HG02588 (cell line): ENCODE data around the gene RASA4.
"Not testable (repeated sequence)": the region's sequence is repeated elsewhere in the genome, so short reads cannot be mapped to it uniquely, and the experiment has no call there.

Experiments
- ATAC-seq: cut with Tn5 transposase; IDR thresholded peaks from one replicate; pipeline ENCODE4 v1.9.1; 2021; ENCODE audit warnings: mild to moderate bottlenecking, moderate library complexity; ENCODE audit not compliant: unreplicated experiment

The RASA4 gene

DNA sequence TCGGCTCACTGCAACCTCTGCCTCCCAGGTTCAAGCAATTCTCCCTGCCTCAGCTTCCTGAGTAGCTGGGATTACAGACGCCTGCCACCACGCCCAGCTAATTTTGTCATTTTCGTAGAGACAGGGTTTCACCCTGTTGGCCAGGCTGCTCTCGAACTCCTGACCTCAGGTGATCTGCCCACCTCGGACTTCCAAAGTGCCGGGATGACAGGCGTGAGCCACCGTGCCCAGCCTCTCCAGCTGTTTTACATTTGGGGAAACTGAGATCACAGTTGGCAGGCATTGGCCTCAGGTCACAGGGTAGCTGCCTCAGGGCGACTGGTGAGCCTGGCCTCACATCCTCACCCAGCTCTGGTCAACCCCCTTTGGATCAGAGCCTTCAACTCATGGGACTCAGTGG, 6.8 kb downstream of the RASA4 start:
- ATAC-seq: not testable (repeated sequence)

GRCh38 chr7:102606848-102607247, 9.7 kb downstream of the RASA4 start:
- not testable (repeated sequence) for ATAC-seq

DNA sequence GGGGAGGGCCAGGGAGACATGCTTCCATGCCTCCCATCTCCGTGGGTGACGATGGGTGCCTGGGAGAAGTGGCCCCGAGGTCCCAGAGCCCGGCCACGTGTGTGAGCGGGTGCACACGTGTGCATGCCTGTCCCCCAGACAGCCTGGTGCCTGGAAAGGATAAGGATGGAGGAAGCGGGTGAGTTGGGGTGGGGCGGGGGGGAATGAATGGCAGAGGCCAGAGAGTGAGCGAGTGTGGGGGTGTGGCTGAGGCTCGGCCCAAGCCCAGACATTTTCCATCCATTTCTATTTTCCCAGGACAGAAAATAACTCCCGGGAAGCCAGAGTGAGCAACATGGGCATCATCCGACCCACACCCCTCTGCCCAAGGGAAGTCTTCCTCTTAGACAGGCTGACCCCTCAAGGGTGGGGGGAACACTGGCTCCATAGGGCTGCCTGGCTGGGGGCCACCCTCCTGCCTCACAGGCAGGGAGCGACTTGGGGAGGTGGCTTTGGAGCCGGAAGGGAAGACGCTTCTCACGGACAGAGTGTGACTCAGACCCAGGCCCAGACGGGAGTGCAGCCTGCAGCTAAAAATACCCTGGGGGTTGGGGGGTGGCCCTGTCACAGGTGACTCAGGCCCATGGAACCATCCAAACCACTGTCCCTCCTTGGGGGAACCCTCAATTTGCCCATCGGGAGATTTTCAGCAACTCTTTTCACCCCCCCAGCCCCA, 12.0 kb downstream of the RASA4 start:
- ATAC-seq: not testable (repeated sequence)

- not testable (repeated sequence) for ATAC-seq
Measured at GRCh38 chr7:102602317-102602716, 14.2 kb downstream of the RASA4 start.

DNA sequence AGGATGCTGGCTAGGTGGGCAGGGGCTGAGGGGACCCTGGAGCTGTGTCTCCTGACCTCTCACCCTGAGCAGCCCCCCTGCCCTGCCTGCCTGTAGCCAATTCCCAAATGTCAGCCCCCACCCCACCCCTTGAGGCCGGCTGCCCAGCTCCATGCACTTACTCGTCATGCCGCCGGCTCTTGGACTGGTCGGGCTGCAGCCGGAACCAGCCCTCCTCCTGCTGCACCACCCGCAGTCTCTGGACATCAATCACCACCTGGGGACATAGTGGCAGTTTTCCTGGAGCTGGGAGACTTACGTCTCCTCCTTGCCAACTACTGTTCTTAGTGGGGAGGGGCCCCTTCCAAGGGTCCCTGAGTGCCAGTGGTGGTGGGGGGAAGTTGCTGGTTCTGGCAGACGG, 16.9 kb downstream of the RASA4 start:
- ATAC-seq: not testable (repeated sequence)

DNA sequence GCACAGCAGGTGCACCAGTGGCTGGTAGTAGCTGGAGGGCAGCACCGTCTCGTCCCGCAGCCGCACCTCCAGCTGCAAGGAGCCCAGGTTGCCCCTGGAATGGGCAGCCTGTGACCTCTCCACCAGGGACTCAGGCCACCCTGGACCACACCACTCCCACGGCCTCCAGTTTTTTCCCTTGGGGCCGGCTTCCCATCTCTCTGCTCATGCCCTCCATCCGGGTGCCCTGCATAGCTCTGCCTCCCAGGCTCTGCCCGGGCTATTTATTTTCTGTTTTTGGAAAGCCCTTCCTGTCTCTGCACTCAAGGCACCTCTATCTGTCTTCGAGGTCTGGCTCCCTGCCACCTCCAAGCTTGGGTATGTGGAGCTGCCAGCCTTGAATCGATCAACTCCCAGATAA, 20.5 kb downstream of the RASA4 start:
- ATAC-seq: not testable (repeated sequence)

- peak; percentile 62 for ATAC-seq
Measured at GRCh38 chr7:102593637-102594334, 22.8 kb downstream of the RASA4 start.

GRCh38 chr7:102592477-102593019, 24.0 kb downstream of the RASA4 start:
- ATAC-seq: peak; percentile 44

DNA sequence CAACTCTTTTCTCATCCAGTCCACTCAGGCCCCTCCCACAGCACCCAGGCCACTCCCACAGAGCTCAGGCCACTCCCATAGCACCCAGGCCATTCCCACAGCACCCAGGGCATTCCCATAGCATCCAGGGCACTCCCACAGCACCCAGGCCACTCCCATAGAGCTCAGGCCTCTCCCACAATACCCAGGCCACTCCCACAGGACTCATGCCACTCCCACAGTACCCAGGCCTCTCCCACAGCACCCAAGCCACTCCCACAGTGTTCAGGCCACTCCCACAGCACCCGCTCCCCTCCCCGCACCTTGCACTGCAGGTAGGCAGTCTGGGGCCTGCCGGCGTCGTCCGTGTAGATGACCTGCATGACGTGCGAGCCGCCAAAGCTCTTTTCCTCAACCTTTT, 26.7 kb downstream of the RASA4 start:
- ATAC-seq: peak; percentile 38

DNA sequence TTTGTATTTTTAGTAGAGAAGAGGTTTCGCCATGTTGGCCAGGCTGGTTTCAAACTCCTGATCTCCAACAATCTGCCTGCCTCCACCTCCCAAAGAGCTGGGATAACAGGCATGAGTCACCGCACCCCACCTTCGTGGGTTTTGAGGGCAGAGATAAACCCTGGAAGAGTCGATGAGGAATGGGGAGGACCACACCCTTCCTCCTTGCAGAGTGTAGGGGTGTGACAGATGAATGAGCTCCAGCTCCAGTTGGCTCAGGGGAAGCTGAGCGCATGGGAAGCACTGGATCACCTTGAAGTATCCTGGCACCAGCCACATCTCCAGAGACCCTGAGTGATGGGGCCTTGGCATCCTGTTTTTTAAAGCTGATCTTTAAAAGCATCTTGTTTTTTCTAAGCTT, 33.1 kb downstream of the RASA4 start:
- not testable (repeated sequence) for ATAC-seq

- not testable (repeated sequence) for ATAC-seq
Measured at GRCh38 chr7:102581722-102582121, 34.8 kb downstream of the RASA4 start.

DNA sequence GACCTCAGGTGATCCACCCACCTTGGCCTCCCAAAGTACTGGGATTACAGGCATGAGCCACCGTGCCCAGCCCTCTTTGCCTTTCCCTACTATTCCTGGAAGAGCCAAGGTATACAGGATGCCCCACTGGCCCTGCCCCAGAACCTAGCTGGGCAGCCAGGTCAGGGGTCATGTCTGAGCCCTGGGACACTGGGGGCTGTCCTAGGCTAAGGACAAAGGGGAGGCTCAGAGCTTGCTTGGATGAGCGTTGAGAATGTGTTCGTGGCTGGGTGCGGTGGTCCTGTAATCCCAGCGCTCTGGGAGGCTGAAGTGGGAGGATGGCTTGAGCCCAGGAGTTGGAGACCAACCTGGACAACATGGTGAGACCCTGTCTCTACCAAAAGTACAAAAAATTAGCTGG, 38.1 kb downstream of the RASA4 start:
- not testable (repeated sequence) for ATAC-seq

DNA sequence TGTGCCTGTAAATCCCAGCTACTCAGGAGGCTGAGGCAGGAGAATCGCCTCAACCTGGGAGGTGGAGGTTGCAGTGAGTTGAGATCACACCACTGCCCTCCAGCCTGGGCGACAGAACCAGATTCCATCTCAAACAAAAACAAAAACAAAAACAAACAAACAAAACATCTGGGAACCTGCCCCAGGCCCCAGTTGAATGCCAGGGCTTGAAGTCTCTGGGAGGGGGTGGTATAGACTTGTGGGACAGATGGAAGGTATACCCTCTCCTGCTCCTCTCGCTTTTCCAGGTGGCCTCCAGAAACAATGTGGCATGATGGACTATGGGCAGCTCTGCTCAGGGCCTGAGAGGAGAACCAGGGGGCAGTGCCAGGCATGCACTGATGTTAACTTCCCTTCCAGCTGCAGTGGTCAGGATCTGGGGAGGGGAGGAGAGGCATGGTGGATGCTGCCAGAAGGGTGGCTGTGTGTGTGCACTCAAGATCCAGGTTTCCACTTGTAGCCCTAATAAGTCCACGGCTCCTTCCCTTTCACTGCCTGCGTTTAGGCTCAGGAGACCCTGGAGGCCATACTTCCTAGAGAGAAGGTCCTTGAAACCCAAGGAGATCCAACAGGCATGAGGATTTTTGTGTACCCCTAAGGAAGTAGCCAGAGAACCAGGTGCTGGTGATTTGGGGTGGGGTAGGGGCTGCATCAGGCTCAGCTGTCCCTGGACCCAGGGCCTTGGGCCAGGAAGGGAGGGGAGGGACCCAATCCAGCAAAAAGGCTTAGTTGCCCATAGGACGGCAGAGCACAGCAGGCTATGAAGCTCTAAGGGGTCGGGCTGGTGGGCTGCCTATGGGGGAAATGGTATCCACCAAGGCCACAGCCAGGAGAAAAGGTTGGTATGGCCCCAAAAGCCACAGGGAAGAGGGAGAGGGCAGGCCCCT, 39.0 kb downstream of the RASA4 start:
- not testable (repeated sequence) for ATAC-seq

DNA sequence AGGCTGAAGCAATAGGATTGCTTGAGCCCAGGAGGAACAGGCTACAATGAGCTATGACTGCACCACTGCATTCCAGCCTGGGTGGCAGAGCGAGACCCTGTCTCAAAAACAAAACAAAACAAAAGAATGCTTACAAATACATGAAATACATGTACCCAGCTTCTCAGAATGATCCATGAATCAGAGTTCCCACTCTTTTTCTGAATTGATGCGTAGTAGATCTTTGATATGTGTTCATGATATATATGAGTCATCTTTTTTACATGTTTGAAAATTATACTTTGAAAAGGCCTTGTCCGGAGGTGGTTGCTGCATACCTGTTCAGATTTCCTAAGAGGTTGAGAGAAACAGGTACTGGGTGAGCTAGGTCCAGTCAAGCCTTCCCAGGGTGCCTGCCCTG, 40.2 kb downstream of the RASA4 start:
- ATAC-seq: not testable (repeated sequence)

GRCh38 chr7:102574607-102575006, 41.9 kb downstream of the RASA4 start:
- ATAC-seq: not testable (repeated sequence)

GRCh38 chr7:102572261-102573239, 44.0 kb downstream of the RASA4 start, which contains the start of gene POLR2J3:
TSS of gene POLR2J3 (minus strand) at chr7:102572583. CDS start at chr7:102572521, 62 bp downstream.
- ATAC-seq: peak; percentile 96

DNA sequence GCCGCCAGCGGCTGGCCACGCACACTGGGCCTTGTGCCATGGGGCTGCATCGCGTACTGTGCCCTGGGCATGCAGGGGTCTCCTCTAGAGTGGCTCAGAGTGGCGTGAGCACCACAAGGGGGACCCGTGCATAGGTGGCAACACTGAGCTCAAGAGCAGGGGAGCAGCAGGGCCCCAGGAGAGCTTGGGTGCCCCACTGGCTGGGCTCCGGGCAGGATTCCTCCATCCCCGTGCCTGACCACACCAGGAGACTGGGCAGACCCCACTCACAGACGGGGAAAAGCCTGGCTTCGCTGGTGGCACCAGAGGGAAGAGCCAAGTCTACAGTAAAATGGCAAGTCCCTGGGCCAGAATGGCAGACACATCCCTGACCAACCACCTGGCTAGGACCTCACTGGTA, 47.9 kb downstream of the RASA4 start:
- not testable (repeated sequence) for ATAC-seq

GRCh38 chr7:102550808-102551422, 65.6 kb downstream of the RASA4 start, which contains the start of gene SPDYE2:
TSS of gene SPDYE2 (plus strand) at chr7:102551226. CDS start at chr7:102553256, 2,030 bp downstream.
- not testable (repeated sequence) for ATAC-seq

DNA sequence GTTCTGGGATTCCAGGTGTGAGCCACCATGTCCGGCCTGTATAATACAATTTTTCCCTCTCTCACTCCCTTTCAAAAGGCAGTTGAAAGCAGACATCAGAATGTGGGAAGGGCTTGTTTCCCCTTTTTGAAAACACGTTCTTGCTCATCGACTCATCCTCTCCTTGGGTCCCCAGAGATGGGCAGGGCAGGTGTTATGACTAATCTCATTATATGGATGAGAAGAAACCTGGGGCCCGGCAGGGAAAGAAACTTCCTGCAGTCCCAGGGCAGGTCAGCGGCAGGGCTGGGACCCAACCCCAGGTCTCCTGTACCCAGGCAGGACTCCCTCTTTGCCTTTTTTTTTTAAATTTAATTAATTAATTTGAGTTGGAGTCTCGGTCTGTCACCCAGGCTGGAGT, 70.2 kb downstream of the RASA4 start:
- ATAC-seq: peak; percentile 75
